ENCODE measurements around the gene DUSP15.
"Not testable (repeated sequence)": the region's sequence is repeated elsewhere in the genome, so short reads cannot be mapped to it uniquely, and the experiment has no call there.

DUSP15 gene

GRCh38 chr20:31837896-31838397 lies 32.4 kb downstream of the DUSP15 start:
- no peak for DNase-seq

- DNase-seq: no peak
These were observed 33.3 kb downstream of the DUSP15 start for GRCh38 chr20:31836853-31837608.

GRCh38 chr20:31835977-31836852 lies 34.1 kb downstream of the DUSP15 start:
- peak; percentile 23 for DNase-seq

- no peak for DNase-seq
These were observed 34.8 kb downstream of the DUSP15 start for GRCh38 chr20:31835554-31835953.

GRCh38 chr20:31833931-31834521 lies 36.3 kb downstream of the DUSP15 start:
- DNase-seq: no peak

- DNase-seq: peak; percentile 65
These were observed 37.0 kb downstream of the DUSP15 start for GRCh38 chr20:31833130-31833930.

GRCh38 chr20:31831771-31832306 lies 38.5 kb downstream of the DUSP15 start:
- no peak for DNase-seq

- DNase-seq: no peak
These were observed 39.1 kb downstream of the DUSP15 start for GRCh38 chr20:31831211-31831610.

- DNase-seq: no peak
These were observed 39.8 kb downstream of the DUSP15 start for GRCh38 chr20:31830406-31830981.

GRCh38 chr20:31829731-31830130 lies 40.6 kb downstream of the DUSP15 start:
- no peak for DNase-seq

- not testable (repeated sequence) for DNase-seq
These were observed 42.3 kb downstream of the DUSP15 start for GRCh38 chr20:31828016-31828415.

- no peak for DNase-seq
These were observed 43.3 kb downstream of the DUSP15 start for GRCh38 chr20:31827059-31827458.

GRCh38 chr20:31826074-31826473 lies 44.3 kb downstream of the DUSP15 start:
- DNase-seq: no peak

- DNase-seq: no peak
These were observed 45.6 kb downstream of the DUSP15 start for GRCh38 chr20:31824554-31825313.

GRCh38 chr20:31824125-31824485 lies 46.2 kb downstream of the DUSP15 start:
- DNase-seq: no peak

- no peak for DNase-seq
These were observed 46.8 kb downstream of the DUSP15 start for GRCh38 chr20:31823360-31824124.

- peak; percentile 86 for DNase-seq
These were observed 47.7 kb downstream of the DUSP15 start for GRCh38 chr20:31822421-31823330.

GRCh38 chr20:31821427-31821826 lies 48.9 kb downstream of the DUSP15 start:
- DNase-seq: no peak

- DNase-seq: no peak
These were observed 50.1 kb downstream of the DUSP15 start for GRCh38 chr20:31820228-31820627.
